GM21825 (cell line): Measurements from ENCODE around the gene MSN.

Source experiments
- ATAC-seq: cut with Tn5 transposase; IDR thresholded peaks from one replicate; pipeline ENCODE4 v1.9.1; 2021; ENCODE audit warnings: mild to moderate bottlenecking, moderate library complexity; ENCODE audit not compliant: unreplicated experiment

The MSN gene

GRCh38 chrX:65783746-65784145 lies 116.3 kb downstream of the MSN start:
- no peak for ATAC-seq
